Hepatocyte (in vitro differentiated cells): Measurements from ENCODE around the gene UGT1A10.

Experiments used
- CTCF ChIP-seq: fragments of 200-600 bp; sonication (generic); IDR thresholded peaks from 2 replicates; pipeline ENCODE4 v1.5.1; 2016; ENCODE audit warnings: antibody characterized with exemption, mild to moderate bottlenecking; ENCODE audit not compliant: poor library complexity
- EZH2 ChIP-seq: fragments of 200-600 bp; sonication (generic); IDR thresholded peaks from 2 replicates; pipeline ENCODE4 v1.6.1; 2016; ENCODE audit warnings: antibody characterized with exemption, mild to moderate bottlenecking, borderline replicate concordance
- EZH2phosphoT487 ChIP-seq: fragments of 200-600 bp; sonication (generic); IDR thresholded peaks from one replicate; pipeline ENCODE4 v1.6.1; 2018; ENCODE audit warnings: antibody characterized with exemption, mild to moderate bottlenecking, low read depth, moderate library complexity; ENCODE audit not compliant: unreplicated experiment, severe bottlenecking

GRCh38 chr2:233673896-233674295 lies 37.6 kb downstream of the UGT1A10 start:
- TF ChIP-seq CTCF (no peak), EZH2phosphoT487 (no peak), EZH2 (no peak)
